HG02938 (cell line): ENCODE measurements around the gene COL11A1.
"Not testable (repeated sequence)": the region's sequence is repeated elsewhere in the genome, so short reads cannot be mapped to it uniquely, and the experiment has no call there.

Experiments used
- ATAC-seq: cut with Tn5 transposase; IDR thresholded peaks from one replicate; pipeline ENCODE4 v1.9.1; 2021; ENCODE audit warnings: mild to moderate bottlenecking, moderate library complexity; ENCODE audit not compliant: unreplicated experiment

COL11A1 gene

DNA sequence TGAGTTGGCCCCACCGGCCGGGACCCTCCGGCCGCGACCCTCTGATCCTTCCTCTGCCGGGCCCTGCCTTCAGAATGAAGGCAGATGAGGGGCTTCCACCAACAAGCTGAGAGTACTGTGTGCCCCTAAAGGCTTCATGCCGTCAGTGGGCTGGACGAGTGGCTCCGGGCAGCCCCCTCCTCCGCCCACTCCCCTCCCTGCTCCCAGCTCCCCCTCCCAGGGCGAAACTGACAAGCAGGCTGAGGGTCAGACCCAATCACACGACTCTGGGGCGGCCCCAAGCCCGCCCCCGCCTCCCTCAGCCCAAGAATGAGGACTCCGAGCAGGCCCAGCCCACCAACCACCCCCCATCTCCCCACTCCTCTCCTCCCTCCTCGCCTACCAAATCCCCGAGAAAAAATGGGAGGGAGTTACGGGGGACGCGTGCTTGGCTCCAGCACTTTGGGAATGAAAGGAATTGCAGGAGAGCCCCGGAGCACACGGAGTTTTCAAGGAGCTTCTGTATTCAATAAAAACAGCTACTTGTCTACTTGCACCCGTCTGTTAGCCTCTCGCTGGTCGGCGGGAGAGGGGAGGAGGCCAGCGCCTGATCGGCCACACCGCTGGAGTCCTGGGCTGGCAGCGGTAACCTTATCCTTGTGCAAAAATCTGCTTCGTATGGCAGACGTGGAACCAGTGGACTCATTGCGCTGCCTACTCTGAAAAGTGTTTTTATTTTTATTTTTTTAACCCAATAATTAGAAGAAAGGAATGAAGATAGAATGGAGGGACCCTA, at the start of gene COL11A1:
Gene COL11A1 (minus strand): TSS at position 147 of the 775 bp plus-strand sequence. CDS start 344 bp downstream, outside the sequence.
- no peak for ATAC-seq

DNA sequence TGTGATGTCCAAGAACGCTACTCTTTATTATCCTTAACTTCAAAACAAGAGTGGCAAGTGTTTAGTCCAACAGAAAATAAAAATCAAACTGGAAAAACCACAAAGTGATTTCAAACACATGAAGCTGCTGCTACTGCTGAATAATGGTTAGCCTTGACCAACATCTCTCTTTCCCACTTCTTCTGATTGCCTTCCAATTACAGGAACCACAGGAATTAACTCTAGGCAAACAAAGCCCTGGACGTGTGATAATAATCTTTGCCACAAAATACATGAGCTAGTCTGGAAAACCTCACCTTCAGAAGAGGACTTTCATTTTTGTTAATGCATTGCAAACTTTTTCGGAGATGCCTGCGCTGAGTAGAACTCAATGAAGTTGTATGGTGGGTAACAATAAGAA, 48.6 kb upstream of the COL11A1 start:
- ATAC-seq = no peak

DNA sequence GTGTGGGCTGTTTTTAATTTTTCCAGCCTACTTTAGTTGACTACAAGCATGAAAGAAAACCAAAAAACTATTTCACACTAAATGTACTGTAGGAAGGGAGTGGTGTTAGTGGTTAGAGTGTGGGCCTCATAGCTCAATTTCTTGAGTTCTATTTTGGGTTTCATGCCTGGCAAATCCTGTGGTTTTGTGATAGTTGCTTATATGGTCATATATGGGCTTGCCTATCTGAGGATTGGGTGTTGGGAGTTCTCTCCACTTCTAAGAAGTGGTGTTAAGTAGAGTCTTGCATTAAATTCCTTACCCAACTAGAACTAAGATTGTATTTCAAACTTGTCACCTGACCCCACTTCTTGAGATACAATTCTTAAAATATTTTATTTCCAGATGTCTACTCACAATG, 37.8 kb upstream of the COL11A1 start:
- no peak for ATAC-seq

DNA sequence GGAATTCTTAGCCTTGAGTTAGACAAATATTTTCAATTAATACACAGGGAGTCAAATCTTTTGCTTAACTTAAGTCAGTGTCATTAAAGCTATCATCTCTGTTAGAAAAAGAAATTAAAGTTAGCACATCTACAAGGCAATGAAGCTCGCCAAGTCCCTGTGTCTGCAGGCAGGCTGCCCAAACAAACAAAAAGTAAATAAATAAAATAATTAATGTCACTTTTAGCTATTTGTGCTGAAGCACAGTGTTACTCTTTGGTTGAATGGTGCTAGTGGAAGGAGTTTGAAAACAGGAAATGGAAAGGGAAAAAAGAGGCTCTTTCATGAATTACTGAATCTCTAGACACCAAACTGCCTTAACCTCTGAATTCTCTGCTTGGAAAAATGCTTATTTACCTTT, 37.1 kb upstream of the COL11A1 start:
- ATAC-seq = no peak

DNA sequence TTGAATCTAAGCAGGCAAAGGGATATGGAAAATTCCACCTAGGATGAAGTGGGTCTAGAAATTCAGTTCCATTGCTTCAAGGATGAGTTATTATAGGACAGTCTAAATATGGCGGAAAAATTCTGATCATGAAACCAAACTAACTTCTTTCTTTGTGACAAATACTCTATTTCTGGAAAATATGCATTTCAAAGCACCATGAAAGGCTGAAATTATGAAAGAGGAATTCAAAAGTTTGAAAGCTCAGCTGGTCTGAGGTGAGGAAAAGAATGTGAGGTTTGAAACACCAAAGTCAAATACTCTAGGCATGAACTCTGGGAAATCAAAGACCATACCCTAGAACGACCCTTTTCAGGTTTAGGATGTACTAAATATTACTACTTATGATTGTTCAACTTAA, 36.4 kb upstream of the COL11A1 start:
- ATAC-seq = no peak

DNA sequence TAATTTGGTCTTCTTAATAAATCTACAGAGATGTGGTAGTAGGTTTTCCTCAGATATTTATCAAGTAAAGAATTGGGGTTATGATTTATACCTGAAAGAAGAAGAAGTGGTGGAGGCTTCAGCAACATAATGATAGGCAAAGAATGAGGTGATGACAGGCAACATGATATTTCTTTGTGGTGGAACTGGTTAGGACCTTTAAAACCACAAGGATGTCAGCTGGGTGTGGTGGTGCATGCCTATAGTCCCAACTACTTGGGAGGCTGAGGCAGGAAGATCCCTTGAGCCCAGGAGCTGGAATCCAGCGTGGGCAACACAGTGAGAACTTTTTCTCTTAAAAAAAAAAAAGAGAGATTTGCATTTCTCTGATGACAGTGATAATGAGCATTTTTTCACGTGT, 34.1 kb upstream of the COL11A1 start:
- no peak for ATAC-seq

DNA sequence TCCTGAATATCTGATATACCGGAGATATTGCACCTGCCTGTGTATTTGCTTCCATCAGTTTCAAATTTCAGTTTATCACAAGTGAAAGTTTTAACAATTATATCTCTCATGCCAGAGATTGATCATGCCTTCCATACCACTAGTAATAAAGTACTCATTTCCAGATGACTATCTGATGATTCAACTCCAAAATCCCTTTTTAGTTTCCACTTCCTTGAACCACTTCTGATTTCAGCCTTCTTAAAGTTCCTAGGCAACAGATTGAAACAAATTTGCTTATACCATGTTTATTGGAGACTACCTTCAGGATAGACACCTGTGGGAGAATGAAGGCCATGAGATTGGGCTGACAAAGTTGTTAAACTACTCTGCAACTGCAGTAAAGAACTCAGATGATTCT, 21.5 kb upstream of the COL11A1 start:
- no peak for ATAC-seq

DNA sequence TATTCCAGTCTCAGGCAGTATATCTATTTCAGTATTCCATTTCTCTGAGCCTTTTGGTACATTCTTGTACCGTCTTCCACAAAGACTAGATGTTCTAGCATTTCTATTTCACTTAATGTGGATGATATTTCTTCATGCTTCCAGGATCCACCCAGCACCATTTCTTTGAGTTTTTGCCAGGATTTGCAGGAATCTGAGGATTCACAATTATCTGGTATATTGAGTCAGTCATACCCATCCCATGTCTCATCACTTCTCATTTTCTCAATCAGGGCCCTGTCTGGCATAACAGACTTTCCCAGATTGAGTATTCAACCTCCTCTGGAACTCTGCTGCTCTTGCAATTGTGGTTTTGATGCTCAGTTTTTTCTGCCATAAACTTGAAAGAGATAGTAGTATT, 20.9 kb upstream of the COL11A1 start:
- ATAC-seq = no peak

DNA sequence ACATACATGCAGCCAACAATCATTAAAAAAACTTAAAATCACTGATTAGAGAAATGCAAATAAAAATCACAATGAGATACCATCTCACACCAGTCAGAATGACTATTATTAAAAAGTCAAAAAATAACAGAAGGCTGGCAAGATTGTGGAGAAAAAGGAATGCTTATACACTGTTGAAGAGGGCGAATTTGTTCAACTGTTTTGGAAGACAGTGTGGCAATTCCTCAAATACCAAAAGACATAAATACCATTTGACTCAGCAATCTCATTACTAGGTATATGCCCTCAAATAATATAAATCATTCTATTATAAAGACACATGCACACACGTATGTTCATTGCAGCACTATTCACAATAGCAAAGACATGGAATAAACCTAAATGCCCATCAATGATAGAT, 19.9 kb upstream of the COL11A1 start:
- not testable (repeated sequence) for ATAC-seq

DNA sequence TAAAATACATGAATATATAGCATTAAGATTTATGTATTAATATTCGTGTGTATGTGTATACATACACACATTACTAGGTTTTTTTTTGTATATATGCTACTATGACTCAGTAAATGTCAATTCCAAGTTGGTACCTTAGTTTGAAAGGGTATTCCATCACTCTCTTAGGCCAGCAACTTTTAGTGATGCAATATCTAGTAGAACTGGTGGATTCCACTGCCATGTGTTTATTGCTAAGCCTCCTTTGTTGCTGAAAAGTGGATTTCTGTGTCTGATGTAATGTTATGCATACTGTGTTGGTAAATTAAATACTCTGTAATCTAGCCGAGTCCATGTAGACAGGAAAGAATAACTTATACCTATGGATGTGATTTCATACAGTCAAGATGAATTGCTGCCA, 16.9 kb upstream of the COL11A1 start:
- no peak for ATAC-seq

DNA sequence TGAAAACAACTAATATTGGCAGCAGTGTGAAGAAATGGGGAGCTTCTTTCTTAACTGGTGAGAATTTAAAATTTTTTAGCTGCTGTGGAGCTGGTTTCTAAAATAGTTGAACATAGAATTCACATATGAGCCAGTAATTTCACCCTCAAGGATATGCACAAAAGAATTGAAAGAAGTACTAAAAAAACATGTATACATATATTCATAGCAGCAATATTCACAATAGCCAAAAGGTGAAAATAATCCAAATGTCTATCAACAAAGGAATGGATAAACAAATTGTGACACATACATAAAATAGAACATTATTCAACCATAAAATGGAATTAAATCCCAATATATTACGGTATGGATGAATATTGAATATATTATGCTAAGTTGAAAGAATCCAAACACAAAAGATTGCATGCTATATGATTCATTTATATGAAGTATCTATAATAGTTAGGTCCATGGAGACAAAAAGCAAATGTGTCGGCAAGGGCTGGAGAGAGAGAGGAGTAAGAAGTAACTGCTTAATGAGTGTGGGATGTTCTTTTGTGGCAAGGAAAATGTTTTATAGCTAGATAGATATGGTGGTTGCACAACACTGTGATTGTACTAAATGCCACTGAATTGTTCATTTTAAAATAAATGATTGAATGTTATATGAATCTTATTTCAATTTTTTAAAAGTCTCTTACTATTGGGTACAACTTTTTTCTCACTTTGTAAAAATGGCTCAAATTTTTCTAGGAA, 14.8 kb upstream of the COL11A1 start:
- ATAC-seq = no peak

DNA sequence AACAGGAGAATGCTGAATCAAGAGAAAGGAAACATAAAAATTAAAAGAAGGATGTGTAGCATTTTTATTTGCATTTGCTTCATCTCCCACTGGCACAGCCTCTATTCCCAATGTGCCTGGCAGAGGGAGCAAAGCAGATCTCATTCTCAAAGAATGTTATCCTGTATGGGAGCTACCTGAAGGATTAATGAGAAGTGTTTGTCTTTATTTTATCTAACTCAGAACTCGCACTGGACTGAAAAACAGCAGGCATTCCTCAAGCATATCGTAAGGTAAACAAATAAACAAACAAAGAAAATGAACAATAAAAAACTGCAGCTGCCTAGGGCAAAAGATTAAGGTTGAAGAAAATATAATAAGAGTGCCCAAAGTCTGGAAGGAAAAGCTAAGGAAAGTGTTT, 12.7 kb upstream of the COL11A1 start:
- no peak for ATAC-seq

DNA sequence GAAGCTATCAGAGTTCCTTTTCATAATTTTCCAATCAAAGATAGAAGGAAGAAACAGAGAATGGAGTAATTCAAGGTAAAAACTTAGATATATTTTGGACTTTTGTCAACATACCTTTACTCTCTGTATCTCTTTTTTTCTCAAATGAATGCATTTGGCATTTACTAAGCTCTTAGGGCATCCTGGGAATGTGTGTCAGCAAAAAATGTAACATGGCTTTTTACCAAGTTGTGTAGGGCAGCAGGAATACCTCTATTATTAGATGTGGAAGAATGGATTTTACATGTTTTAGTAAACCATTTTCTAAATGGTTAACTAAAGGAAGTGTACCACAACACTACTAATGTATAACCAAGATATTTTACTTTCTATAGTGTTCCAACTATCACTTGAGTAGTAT, 4.2 kb upstream of the COL11A1 start:
- ATAC-seq = no peak

DNA sequence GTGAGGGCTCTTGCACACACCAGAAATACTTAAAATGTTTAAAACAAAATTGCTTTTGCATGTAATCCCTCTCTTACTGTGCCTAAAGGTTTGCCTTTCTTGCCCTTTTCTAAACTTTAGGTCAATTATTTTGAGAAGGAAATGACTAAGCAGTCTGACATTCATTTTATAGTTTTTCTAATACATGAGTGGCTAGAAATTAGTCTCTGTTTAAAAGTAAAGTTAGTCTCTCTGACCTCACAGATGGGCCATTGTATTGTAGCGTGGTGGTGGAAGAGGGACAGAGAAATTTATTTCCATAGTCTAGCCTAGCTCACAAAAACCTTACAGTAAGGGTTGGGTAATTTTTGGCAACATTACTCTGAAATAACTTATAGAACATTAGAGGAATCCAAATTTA, 3.6 kb upstream of the COL11A1 start:
- ATAC-seq = no peak

DNA sequence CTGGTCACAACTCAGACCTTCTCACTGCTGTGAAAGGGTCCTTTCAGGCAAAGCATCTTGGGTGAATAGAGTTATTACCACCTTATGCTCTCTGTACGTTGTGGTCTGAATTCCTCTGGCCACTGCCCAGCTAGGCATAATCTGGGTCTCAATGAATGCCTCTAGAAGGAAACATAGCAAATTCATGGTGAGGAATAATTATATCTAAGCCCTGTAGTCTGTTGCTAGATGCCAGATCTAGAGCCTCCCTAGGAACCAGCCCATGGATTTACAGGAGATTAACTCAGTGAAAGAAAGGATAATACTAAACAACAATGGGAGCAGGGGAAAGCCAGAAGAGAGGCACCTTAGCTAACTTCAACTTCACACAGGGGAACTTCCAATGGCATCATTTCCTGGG, 2.4 kb upstream of the COL11A1 start:
- ATAC-seq = no peak

DNA sequence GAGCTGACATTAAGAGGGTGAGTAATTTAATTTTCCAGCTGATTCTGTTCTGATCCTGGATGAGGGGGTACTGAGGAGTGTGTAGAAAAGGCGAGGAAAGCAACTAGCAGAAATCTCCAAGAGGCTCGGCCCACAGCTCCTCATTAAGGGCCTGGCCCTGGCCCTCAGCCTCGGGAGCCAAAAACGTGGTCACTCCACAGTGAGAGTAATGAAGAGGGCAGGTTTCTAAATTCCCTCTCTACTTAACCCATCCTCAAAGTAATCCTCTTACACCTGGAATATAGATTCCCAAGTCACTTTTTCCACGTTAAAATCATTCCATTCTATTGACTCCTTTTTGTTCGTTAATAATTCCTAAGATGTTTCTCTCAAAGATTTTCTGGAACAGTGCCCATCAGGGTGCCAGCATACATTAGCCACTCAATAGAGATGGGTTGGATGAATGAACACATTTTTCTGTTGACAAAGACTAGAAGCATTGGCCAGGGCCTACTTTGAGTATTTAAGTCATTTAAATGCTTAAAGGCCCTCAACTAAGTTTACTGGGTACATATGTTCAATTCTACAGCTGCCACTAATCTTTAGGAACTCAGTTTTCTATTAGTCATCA, 1.1 kb upstream of the COL11A1 start:
- no peak for ATAC-seq

DNA sequence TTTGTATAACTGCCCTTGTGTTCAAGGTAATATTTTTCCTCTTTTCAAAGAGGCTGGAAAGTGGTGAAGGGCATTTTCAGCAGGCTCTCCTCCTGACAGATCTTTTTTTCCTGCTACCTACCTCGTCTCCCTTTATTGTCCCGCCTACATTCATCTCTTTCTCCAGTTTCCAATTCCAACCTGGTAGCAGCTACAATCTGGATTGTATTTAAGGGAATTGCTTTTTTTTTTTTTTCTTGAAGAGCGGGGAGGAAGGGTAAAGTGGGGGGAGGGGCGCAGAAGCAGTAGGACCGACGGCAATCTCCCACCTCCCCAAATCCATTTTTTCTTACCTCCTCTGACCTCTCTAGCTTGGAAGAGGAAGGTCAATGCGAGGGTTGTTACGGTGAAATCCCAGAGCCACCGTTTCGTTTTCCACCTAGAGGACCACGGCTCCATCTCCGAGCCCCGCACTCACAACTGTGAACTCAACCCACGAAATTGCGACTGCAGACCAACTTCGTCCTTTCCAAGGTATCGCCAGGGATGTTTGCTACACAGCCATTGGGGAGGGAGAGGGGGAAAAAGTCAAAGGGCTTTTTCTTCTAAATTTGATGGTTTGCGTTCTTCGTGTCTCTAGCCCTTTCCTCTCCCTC, 464 bp downstream of the COL11A1 start:
- no peak for ATAC-seq

DNA sequence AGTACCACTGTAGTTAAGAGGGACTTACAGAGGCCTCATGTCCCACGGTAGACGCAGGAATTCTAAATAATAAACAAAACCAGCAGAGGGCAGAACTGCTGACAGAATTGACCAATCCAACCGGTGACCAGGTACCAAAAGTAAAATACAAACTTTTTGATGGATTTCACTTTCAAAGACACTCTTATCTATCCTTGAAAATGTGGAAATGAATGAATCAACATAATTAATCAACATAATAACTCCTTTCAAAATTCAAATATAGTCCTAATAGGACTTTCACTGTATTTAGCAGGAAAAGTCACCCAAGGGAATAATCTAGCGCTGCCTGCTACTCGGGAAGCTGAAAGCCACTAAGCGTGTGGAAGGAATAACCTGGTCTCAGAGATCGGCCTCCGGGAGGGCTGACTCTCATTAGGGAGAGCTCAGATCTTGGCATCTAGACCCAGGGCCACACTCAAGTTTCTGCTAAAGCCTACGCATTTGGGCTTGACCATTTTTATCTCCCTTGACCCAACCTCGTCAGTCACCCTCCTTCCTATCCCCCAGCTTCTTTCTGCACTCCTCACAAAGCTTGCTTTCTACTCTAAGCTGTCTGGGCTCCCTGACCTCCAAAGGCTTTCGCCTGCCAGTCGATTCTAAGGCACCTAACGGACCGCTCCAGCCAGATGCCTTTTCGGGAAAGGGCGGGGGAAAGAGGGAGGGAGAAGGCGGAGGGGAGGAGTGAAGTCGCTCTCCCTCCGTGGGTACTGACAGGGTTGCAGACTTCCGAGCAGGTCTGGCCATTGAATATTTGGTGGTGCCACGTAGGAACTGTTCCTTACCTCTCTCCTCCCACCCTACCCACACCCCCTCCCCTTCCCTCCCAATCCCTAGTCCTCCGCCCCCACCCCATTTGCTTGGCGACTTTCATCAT, 1.6 kb downstream of the COL11A1 start:
- ATAC-seq = peak; percentile 86

DNA sequence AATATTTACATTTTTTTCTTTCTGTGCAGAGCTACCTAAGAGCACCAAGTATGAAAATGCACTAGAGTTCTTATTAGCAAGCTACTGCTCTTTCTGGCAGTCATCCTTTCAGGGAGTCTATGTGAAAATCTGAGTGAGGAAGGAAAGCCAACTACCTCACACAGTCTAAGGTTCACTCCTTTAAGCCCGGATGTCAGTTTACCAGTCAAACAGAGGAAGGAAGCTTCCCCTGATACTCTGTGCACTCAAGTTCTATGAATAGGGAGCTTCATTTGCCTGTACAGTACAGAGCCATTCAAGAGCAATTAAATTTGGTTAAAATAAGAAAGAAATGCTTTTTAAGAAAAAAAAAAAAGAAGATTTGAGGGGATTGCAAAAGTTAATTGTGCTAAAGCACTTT, 6.9 kb downstream of the COL11A1 start:
- ATAC-seq = no peak

DNA sequence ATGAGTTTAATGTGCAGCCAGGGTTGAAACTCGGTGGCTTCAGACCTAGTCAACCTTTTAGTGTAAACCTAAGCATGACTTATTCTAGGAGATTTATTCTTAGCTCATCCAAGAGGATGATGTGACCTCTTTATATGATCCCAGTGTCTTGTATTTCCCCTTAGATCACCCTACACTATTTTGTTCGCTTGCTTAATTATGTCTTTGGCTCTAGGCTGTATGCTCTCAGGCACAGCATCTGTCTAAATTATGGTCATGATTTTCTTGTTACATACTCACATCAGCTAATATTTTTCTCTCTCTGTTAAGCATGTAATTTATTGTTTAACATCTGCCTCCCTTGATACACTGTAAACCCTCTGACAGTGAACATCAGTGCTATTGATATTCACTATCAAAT, 19.1 kb downstream of the COL11A1 start:
- no peak for ATAC-seq

DNA sequence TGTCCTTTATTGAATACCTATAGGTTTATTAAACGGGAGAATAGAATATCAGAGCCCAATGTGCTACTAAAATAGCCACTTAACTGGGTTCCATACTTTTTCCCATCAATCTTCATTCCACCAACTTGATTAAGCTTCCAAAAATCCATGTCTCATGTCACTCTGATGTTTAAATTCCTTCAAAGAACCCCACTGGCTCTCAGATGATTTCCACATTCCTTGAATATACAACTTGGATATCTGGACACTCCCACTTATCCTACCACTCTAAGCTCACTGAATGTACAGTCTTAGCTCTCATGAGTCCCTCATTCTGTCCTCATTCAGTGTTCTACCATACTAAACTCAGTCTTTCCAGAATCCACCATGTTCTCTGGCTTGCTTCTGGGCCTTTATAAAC, 21.1 kb downstream of the COL11A1 start:
- no peak for ATAC-seq
